GM18520 (cell line): ENCODE measurements around the gene SH3YL1.

Experiments
- ATAC-seq: cut with Tn5 transposase; IDR thresholded peaks from one replicate; pipeline ENCODE4 v1.9.1; 2021; ENCODE audit not compliant: unreplicated experiment

The SH3YL1 gene

DNA sequence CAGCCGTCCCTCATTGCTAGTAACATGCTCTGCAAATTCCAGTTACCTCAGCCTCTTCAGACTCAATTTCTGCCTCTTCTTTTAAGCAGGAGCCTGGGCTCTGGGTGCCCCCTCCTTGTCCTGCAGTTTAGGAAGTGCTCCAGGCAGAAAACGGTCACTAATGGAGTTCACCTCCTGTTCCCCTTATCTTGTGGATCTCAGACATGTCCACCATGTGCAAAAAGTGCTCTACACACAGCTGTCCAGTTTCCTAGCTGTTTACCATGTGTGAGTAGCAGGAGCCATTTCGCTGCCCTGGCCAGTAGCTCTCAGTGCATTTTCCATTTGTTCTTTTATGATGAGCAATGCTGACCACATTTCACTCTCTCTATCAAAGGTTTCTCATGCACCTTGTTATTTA, 4.9 kb downstream of the SH3YL1 start:
- ATAC-seq, result no peak

DNA sequence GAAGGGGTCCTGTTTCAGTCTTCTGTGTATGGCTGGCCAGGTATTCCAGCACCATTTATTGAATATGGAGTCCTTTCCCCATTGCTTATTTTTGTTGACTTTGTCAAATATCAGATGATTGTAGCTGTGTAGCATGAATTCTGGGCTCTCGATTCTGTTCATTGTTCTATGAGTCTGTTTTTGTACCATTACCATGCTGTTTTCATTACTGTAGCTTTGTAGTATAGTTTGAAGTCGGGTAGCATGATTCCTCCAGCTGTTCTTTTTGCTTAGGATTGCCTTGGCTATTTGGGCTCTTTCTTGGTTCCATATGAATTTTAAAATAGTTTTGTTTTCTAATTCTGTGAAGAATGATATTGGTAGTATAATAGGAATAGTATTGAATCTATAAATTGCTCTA, 6.0 kb downstream of the SH3YL1 start:
- no peak for ATAC-seq

DNA sequence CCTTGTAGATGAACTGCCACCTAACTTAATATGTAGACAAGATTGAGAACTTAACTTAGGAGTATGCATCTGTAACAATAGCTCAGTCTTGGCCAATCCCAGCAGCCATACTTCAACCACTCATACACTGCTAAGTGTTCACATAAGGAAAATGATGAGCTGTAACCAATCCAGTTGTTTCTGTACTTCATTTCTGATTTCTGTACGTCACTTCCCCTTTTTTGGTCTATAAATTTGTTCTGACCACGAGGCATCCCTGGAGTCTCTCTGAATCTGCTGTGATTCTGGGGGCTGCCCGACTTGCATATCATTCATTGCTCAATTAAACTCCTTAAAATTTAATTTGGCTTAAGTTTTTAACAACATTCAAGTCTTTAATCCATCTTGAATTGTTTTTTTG, 6.4 kb downstream of the SH3YL1 start:
- ATAC-seq, result no peak

DNA sequence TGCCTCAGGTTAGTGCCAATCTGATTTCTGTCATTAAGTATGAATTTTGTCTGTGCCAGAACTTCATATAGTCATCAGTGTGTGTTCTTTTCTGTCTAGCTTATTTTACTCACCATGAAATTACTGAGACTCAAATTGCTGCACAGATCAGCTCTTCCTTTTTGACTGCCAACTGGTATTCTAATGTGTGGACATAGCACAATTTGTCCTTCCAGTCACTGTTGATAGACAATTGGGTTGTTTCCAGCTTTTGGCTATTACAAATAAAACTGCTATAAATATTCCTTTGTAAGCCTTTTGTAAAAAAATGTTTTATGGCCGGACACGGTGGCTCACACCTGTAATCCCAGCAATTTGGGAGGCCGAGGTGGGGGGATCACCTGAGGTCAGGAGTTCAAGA, 7.7 kb downstream of the SH3YL1 start:
- no peak for ATAC-seq

DNA sequence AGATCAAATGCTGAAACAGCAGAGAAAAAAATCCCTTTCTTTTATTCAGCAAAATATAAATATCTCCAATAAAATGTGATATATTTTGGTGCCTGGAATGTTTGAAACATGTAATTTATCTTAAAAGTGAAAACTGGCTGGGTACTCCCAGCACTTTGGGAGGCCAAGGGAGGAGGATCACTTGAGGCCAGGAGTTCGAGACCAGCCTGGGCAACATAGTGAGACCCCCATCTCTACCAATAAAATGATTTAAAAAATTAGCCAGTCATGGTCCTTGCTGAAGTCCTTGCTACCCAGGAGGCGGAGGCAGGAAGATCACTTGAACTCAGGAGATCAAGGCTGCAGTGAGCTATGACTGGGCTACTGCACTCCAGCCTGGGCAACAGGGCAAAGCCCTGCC, 8.6 kb downstream of the SH3YL1 start:
- no peak for ATAC-seq

DNA sequence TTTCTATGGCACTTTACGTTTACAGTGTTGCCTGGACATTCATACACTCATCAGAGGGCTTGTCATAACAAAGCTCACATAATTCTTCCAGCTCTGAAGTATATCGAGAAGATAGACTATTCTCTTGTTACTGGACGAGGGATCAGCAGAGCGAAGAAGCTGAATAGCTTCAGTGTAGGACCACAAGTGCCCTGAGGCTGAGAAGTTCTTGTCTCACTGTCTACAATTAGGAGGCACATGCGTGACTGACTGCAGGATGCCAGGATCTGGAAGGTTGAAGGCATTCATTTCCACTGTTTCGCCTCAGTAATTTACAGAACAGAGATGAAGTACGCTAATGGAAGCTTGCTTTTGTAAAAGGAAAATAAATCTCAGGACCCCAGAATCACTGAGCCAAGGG, 9.6 kb downstream of the SH3YL1 start:
- ATAC-seq, result no peak

DNA sequence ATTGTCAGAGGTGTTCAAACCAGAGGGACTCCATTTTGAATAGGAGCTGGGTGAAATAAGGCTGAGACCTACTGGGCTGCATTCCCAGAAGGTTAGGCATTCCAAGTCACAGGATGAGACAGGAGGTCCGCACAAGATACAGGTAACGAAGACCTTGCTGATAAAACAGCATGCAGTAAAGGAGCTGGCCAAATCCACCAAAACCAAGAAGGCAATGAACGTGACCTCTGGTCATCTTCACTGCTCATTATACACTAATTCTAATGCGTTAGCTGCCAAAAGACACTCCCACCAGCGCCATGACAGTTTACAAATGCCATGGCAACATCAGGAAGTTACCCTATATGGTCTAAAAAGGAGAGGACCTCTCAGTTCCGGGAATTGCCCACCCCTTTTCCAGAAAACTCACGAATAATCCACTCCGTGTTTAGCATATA, 10.6 kb downstream of the SH3YL1 start:
- no peak for ATAC-seq

DNA sequence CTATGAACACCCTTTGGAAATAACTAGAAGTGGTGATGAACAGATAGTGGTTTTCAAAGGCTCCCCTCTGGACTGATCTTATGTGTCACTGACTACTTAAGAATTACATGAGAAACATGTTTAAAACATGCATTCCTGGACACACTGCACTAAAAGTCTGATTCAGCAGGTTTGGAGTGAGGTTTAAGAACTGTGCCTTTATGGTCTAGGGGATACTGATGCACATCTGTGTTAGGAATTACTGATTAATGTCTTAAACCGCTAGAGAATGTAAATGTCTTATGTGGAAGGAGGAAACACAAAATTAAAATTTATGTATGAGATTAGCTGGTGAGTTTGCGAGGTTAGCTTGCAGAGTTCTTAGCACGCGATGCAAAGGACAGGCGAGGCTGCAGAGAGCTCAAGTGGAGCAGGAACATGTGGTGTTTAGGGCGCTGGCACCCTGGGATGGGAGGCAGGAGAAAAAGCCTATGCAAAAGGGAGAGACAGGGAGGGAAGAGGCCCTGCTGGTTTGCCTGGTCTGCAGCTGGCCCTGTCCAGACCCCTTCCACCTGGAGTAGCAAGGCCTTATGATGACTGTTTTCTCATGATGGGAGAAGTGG, 11.7 kb downstream of the SH3YL1 start:
- no peak for ATAC-seq

DNA sequence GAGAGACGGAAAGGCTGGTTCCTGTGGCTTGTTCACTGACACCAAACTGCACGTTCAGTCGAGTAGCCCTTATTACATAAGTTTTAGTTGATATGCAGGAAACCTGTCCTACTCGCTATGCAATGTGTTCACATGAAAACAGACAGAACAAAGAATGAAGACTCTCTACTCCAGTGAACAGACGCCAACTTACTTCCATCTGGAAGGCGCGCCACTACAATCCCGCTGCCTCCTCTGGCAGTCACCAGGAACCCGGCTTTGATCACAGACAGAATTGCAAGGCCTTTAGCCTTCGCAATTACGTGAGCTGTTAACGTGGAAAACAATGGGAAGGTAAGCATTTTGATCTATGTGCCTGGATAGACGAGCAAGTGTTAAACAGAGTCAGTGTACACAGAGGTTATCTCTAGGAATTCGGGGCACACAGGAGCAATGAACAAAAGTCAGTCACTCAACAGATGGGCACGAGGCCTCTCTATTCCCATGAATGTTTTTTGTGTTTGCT, 14.2 kb downstream of the SH3YL1 start:
- no peak for ATAC-seq

DNA sequence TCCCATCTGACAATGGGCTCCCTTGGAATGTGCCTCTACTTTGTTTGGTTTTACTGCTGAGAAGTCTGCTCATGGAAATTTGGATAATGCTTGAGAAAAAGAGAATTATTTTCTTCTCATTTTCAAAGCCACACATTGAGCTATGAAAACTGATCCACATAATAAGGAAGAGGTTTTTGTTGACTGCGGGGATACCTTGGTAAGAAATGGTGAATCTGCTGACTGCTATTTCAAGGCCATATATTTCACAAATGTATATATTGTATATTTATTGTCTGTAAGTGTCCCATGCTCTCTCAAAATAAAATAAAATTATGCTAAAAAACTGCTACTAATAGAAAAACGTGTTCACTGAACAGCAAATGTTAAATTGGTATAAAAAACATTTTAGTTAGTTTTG, 15.1 kb downstream of the SH3YL1 start:
- ATAC-seq, result no peak

DNA sequence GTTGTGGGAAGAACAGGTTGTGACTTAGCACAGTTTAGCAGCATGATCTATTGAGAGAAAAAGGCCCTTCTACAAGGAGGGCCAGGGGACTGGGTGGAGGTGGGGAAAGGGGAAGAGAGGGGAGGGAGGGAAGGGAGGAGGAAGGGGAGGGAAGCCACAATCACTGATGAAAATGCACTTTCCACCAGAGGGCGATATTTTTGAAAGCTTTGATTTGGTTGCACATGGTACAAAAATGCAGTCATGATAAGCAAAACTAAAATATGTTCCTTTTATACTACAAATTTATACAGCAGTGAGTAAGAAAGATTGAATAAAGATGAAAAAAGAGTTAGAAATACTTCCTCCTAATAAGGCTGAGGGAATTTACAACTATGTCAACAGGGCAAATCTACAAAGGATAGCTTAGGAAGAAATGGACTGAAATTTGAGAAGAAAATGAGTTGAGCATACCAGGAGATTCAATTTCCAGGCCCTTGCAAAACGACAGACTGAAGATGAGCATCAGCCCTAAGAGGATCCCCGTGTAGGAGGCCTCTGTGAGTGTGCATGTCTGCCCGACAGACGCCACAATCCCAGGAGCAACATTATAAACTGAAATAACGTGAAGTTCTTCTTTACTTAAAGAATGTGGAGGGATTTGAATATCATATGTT, 17.2 kb downstream of the SH3YL1 start:
- ATAC-seq, result no peak

DNA sequence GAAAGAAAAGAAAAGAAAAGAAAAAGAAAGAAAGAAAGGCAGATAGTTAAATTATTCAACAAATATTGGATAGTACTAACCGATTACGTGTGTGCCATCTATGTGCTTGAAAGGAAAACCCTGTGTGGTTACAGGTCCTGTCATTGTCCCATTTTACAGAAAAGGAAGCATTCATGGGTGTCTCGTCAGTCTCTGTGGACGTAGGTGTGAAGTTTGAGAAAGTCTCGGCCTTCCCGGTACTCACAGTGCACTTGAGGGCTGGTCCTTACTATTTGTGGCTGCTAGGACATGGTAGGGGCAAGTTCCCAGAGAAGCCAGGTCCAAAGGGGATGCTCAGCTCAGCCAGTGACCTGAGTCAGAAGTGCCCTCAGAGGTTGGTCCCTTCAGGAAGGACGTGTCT, 19.3 kb downstream of the SH3YL1 start:
- no peak for ATAC-seq

DNA sequence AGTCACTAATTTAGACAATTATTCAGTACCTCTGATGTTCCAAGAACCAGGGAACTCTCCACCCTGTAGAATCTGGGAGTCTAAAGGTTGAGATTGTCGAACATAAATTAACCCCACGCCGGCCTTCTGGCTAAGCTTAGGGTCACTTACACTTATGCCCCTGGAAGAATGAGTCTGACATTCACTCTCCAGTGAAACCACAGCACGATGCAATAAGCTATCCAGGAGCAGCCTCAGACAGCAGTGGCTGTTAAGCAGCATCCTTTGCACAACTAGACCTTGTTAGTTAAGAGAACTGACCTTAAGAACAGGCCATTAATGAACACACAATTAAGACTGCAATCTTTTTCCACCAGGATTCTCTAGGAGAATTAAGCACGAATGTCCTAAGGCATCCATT, 25.0 kb downstream of the SH3YL1 start:
- no peak for ATAC-seq

DNA sequence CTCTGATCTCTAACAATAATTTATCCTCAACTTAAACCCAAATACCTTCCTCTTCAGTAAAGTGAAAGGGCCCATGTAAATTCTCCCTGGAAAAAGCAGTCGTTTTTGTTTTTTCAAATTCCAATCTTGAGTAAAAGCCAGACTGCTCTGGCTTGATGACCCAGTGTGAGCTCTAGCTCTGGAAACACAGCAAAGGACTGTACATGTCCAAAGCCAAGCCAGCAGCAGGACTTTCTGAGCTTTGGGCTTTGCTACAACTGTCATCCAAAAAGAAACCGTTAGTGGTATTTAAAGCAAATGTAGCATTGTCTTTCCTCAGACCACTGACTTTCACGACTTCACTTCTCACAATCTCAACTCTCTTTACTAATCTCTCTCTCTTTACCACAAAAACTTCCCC, 25.4 kb downstream of the SH3YL1 start:
- no peak for ATAC-seq

DNA sequence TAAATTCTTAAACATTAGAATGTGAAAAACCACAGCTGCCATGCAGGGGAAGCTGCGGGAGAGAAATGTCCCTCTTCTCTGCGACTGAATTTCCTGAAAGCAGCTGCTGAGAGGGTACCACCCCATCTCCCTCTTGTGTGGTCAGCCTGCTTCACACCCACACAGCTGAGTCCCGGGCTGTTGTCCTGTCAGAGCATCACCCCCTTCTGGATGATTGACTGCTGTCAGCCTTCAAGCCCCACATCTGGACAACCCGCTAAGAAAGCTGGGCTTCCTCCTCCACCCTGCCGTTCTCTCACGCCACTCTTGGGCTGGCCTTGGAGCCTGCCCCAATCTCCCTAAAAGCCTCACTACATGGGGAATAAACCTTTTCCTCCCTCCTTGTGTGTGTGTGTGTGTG, 26.0 kb downstream of the SH3YL1 start:
- no peak for ATAC-seq

DNA sequence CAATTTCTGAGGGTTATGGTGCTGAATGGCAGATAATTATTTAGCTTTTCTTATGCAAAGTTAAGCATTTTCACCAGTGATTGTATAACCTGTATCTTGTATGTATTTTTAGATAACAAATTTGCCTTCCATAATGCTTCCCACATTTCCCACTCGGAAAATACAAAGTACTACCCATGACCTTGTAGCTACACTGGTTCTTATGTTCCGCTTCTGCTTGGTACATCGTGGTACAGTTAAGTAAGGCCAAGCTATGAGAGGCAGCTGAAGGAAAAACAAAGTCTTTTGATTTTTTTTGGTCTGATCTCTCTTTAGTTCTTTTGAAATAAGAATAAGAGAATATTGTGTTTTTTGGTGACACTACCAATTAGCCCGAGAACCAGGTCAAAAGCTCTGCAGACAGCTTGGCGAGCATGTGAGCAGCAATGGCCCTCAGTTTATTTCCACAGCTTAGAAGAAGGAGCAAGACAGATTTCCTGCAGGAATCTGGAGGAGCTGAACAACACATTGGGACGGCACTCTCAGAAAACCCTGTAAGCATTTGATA, 26.8 kb downstream of the SH3YL1 start:
- no peak for ATAC-seq

DNA sequence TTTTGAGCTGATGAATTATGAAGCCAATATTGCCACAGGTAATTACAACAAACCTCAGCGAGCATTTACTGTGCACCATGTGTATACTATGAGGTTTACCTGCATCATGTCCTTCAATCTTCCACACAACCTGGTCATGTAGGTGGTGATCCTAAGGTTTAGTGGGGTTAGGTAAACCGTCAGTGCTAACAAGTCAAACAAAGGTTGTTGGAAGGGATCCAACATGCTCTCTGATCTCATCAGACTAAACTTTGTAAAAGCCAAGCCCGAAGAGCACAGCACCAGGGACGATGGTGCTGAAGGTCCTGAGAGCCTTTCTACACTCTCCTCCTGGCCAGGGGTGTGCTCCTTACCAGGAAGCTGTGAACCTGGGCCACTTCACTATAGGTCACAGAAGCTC, 29.4 kb downstream of the SH3YL1 start:
- no peak for ATAC-seq

DNA sequence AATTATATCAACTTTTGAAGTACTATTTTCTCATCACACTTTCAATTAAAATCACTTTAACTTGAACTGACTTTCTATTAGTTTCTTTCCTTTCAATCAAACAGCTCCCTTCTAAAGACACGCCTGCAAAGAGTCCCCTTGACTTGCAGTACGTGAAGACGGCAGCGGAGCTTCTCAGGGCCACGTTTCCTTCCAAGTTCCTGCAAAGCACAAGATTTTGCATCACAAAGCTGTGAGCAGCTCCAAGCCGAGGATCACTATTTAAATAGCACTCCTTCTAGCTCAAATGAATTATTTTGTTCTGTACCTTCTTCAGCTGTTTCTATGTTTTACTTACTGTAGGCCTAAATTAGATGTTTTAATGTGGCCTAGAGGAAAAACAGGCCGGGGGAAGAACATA, 30.8 kb downstream of the SH3YL1 start:
- no peak for ATAC-seq

DNA sequence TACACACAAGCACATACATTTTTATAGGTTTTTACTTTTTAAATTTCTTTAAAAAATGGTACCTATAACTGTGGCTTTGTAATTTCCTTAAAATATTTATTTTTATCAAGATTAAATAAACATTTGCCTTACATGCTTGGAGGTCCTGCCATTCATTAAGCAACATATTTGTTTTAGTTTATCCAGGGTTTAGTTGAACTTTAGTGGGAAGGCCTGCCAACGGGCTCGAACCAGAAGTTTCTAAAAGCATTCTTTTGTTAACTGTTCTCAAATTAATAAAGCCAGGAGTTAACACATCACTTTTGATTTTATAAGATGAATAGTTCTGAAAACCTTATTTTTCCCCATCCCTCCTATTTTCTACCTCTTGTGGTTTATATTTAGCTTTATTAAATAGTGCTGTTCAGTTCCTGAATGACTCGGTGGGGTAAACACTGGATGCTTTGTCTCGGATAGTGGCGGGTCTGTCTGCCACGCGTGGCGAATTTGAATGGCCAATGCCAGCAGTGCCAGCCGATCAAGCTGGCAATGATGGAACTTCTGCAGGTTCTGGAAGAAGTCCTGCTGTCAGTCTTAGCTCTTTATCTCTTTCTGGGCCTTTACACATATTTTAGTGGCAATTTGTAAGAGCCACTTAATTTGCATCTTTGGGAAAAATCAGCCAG, 32.2 kb downstream of the SH3YL1 start:
- ATAC-seq, result no peak

DNA sequence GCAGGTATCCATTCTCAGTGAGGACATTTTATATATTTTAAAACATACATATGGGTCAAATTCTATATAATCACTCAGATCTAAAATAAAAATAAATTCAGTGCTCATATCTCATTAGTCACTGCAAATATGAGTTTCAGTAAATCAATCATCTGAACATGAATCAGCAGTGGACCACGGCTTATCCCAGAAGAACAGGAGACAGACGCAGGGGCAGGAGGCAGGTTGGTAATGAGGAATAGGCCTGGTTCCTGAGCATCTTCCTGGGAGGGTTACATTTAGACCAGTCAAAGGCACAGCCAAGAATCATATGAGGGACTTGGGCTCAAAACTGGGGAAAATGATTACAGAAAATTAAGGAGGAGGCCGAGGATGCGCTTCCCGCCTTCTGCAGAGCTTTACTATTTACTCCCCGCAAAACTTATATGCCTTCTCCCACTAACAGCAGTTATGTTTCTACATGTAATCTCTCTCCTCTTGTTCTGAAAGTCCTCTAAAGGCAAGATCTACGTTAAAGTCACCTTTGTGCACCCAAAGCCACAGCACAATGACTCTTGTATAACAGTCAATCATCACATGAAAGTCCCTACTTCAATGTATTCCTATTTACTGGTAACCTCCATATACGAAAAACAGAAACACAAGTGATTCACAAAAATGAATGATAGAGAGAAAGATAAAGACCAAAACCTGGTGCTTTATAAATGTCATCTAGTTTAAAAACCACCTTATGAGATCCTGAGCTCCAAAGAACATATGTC, 35.1 kb downstream of the SH3YL1 start:
- ATAC-seq, result no peak

DNA sequence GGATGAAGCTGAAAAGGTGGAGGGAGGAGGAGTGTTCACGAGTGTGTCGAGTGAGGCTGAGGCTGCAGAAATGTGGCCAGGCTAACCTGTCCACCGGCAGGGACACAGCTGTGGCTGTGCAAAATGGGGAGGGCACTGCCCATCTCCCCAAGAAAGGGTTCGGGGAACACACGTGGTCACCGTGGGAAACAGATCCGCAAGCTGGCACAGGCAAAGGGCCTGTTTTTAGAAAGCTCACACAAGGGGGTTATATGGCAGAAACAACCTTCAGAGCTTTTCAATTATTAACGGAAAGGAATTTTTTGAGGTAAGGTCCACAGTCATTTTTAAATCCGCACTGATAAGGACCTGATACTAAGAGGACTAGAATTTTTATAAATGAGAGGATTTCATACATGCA, 35.7 kb downstream of the SH3YL1 start:
- no peak for ATAC-seq
